Keratinocyte (primary cell): ENCODE data around the gene CCDC197. TPM values are rescaled to one million over a fixed set of nuclear protein-coding genes. Genes with fewer than 3 reads are reported as not detected.

Source experiments
- DNase-seq: peaks from one replicate; pipeline ENCODE4 v3.0.0-alpha.2; 2011; ENCODE audit warnings: low read depth, missing footprints, low spot score
- FAIRE-seq: peaks from 2 replicates; lab custom pipeline; 2011; peaks lifted over from hg19 to GRCh38; lab: Jason Lieb, UNC
- H2AFZ ChIP-seq: 2 replicates; pipeline ENCODE4 v1.6.0; 2012; ENCODE audit warnings: low read length, control low read depth, inconsistent platforms; ENCODE audit not compliant: control insufficient read depth
- H3K27ac ChIP-seq: 2 replicates; pipeline ENCODE4 v1.5.1; 2011; ENCODE audit warnings: low read length; ENCODE audit not compliant: control insufficient read depth, insufficient read depth
- H3K27me3 ChIP-seq: 3 replicates; pipeline ENCODE4 v1.6.0; 2011; ENCODE audit warnings: low read length; ENCODE audit not compliant: control insufficient read depth, insufficient read depth; ENCODE audit errors: extremely low read depth
- H3K36me3 ChIP-seq, 2 experiments: 2 replicates in 1 of 2; 3 replicates in 1 of 2; pipeline ENCODE4 v1.5.1; 2011; ENCODE audit warnings: low read length in 2 of 2, mild to moderate bottlenecking in 1 of 2; ENCODE audit not compliant: control insufficient read depth in 2 of 2, insufficient read depth in 2 of 2; ENCODE audit errors: extremely low read depth in 1 of 2
- H3K4me1 ChIP-seq: 3 replicates; pipeline ENCODE4 v1.5.1; 2011; ENCODE audit warnings: low read length; ENCODE audit not compliant: control insufficient read depth, insufficient read depth; ENCODE audit errors: extremely low read depth
- H3K4me2 ChIP-seq: 3 replicates; pipeline ENCODE4 v1.6.0; 2011; ENCODE audit warnings: low read depth, low read length; ENCODE audit not compliant: control insufficient read depth, insufficient read depth; ENCODE audit errors: extremely low read depth
- H3K4me3 ChIP-seq, 3 experiments: fragments of 200-600 bp in 1 of 3; sonication (generic) in 1 of 3; 2 replicates in 2 of 3; 3 replicates in 1 of 3; pipeline ENCODE4 v1.5.1; 2011 to 2016; ENCODE audit warnings: low read length in 3 of 3, mild to moderate bottlenecking in 3 of 3, control low read depth in 2 of 3, inconsistent platforms in 1 of 3, low read depth in 1 of 3, mixed read lengths in 1 of 3, mixed run types in 1 of 3, moderate library complexity in 1 of 3; ENCODE audit not compliant: control insufficient read depth in 2 of 3, insufficient read depth in 2 of 3; ENCODE audit errors: extremely low read depth in 1 of 3
- H3K79me2 ChIP-seq: 2 replicates; pipeline ENCODE4 v1.6.0; 2012; ENCODE audit warnings: low read length; ENCODE audit not compliant: control insufficient read depth, insufficient read depth
- H3K9ac ChIP-seq: 3 replicates; pipeline ENCODE4 v1.6.0; 2011; ENCODE audit warnings: low read length; ENCODE audit not compliant: control insufficient read depth, insufficient read depth; ENCODE audit errors: extremely low read depth
- H3K9me1 ChIP-seq: 3 replicates; pipeline ENCODE4 v1.6.0; 2011; ENCODE audit warnings: low read length; ENCODE audit not compliant: control insufficient read depth, insufficient read depth; ENCODE audit errors: extremely low read depth
- H3K9me3 ChIP-seq: 2 replicates; pipeline ENCODE4 v1.5.1; 2012; ENCODE audit warnings: low read depth, low read length; ENCODE audit not compliant: control insufficient read depth
- H4K20me1 ChIP-seq: 3 replicates; pipeline ENCODE4 v1.6.0; 2011; ENCODE audit warnings: low read length; ENCODE audit not compliant: control insufficient read depth, insufficient read depth; ENCODE audit errors: extremely low read depth
- CTCF ChIP-seq, 3 experiments: IDR thresholded peaks in 1 of 3; conservative IDR thresholded peaks in 1 of 3; optimal IDR thresholded peaks in 1 of 3; 2 replicates in 2 of 3; 3 replicates in 1 of 3; pipeline versions ENCODE3 to v1.5.1; 2011; ENCODE audit warnings: low read length in 3 of 3, mild to moderate bottlenecking in 3 of 3, moderate library complexity in 2 of 3, control low read depth in 1 of 3, inconsistent platforms in 1 of 3; ENCODE audit not compliant: insufficient read depth in 2 of 3; ENCODE audit errors: extremely low read depth in 1 of 3
- EZH2 ChIP-seq: IDR thresholded peaks from one replicate; pipeline ENCODE4 v1.6.1; 2012; ENCODE audit warnings: inconsistent platforms, mild to moderate bottlenecking, low read length, moderate library complexity
- dilution Hi-C: fragments of 300-500 bp; cut with MboI; formaldehyde crosslinking; loops from one replicate; pipeline ENCODE4 v1.7.0; 2020; ENCODE audit warnings: low sequenced_read_pairs; ENCODE audit not compliant: extremely low pct_ligation_motif_present
- polyA plus RNA-seq, 5 experiments: library from polyadenylated mRNA; depleted of rRNA in 3 of 5; stranded (reverse) in 3 of 5; stranded (forward) in 1 of 5; unstranded in 1 of 5; fragments of >200 nt; gene quantifications; 1 replicate in 1 of 5; 2 replicates in 3 of 5; 3 replicates in 1 of 5; pipeline versions ENCODE4 v1.2.1 to v1.2.3, GENCODE V29; 2011 to 2012; ENCODE audit warnings: missing spikeins in 2 of 5, low read depth in 1 of 5, low replicate concordance in 1 of 5

The CCDC197 gene
- polyA plus RNA-seq, 1 donor (not counting 4 experiments of a cell fraction or from before 2014, with no cell fraction given), result not detected

- H3K9me3 ChIP-seq, result no peaks in the 10 kb centered on the region
- no peak for TF ChIP-seq CTCF (optimal IDR thresholded peaks at IDR 0.05 in 1 of 3, IDR thresholded peaks at IDR 0.05 in 1 of 3, conservative IDR thresholded peaks at IDR 0.05 in 1 of 3; ENCODE audit: extremely low read depth in 1 of 3, insufficient read depth in 2 of 3, low read length in 3 of 3)
- TF ChIP-seq EZH2, result no peak
- H3K27me3 ChIP-seq, result peaks cover 2% of the 10 kb centered on the region
- H2AFZ ChIP-seq, result no peak overlapping the region
- H3K9me1 ChIP-seq, result no peaks in the 10 kb centered on the region
- H3K4me3 ChIP-seq, result no peak overlapping the region
- DNase-seq (no peak), FAIRE-seq (peak; percentile 58)
- dilution Hi-C loops, result no loop called here
- peaks cover 11% of the 10 kb centered on the region for H3K4me1 ChIP-seq
- no peak overlapping the region for H3K27ac ChIP-seq
- no peaks in the 10 kb centered on the region for H3K36me3 ChIP-seq
- no peaks in the 10 kb centered on the region for H4K20me1 ChIP-seq
- H3K4me2 ChIP-seq, result no peak overlapping the region
- H3K9ac ChIP-seq, result no peak overlapping the region
- no peaks in the 10 kb centered on the region for H3K79me2 ChIP-seq
Observed at GRCh38 chr14:94009767-94010166, 12.7 kb downstream of the CCDC197 start.

DNA sequence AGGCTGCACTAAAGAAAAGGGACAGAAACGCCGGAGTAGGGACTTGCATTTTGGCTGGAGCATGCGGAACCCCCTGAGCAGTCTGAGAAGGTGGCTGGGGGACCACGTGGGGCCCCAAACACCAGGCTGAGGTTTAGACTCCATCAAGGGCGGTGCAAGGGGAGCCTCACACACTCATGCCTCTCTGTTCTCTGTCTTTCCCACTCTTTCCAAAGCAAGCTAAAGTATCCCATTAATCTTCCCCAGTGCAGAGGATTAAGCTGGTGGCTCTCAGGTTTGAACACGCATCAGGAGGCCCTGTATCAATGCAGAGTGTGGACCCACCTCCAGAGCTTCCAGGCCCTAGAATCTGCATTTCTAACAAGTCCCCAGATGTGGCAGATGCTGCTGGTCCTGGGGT lies 13.5 kb downstream of the CCDC197 start:
- dilution Hi-C loops, result no loop called here
- Histone ChIP-seq H3K27me3 (no peaks in the 10 kb centered on the region), H3K9me1 (no peaks in the 10 kb centered on the region), H2AFZ (no peak overlapping the region), H3K4me1 (peaks cover 11% of the 10 kb centered on the region), H4K20me1 (no peaks in the 10 kb centered on the region), H3K4me2 (no peak overlapping the region), H3K9me3 (no peaks in the 10 kb centered on the region), H3K36me3 (no peaks in the 10 kb centered on the region), H3K79me2 (no peaks in the 10 kb centered on the region), H3K9ac (no peak overlapping the region), H3K27ac (no peak overlapping the region), H3K4me3 (no peak overlapping the region)
- FAIRE-seq (no peak), DNase-seq (no peak)
- TF ChIP-seq EZH2 (no peak), CTCF (optimal IDR thresholded peaks at IDR 0.05 in 1 of 3, IDR thresholded peaks at IDR 0.05 in 1 of 3, conservative IDR thresholded peaks at IDR 0.05 in 1 of 3; ENCODE audit: extremely low read depth in 1 of 3, insufficient read depth in 2 of 3, low read length in 3 of 3) (no peak)
